Measurements from ENCODE around the gene AKT1. TPM values are rescaled to one million over a fixed set of nuclear protein-coding genes. Genes with fewer than 3 reads are reported as not detected.
A peak's percentile ranks its signal among the peaks of the same experiment; 100 is the strongest.

The AKT1 gene
- total RNA-seq, 1 donor from 2014 or later: 112 TPM

DNA sequence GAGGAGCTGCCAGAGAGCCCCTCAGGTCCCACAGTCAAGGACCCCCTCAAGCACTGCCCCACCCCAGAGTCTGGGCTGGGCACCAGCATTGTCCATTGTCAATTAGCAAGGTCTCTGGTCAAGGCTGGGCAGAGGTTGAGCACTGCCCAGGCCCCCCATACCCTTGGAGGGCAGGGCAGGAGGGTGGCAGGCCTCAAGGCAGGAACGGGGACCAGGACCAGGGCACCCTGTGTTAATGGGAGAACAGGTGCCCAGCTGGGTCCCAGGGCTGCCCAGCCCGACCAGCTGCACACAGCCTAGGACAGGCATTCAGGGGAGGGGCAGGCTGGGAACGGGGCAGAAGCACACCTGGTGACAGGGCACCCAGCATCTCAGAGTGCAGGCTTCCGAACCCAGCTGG lies 24.2 kb downstream of the AKT1 start:
- intact Hi-C loops (cut with DNase I): no loop called here
- no peak overlapping the region for H3K27ac ChIP-seq
- peaks cover 53 to 57% of the 10 kb centered on the region in 2 donors for H3K36me3 ChIP-seq
- no peak overlapping the region for H3K4me3 ChIP-seq
- no peaks in the 10 kb centered on the region for H3K27me3 ChIP-seq
- H3K9me3 ChIP-seq: no peaks in the 10 kb centered on the region
- H3K4me1 ChIP-seq: peaks cover 3 to 8% of the 10 kb centered on the region in 2 donors
- TF ChIP-seq, protein P1, sequence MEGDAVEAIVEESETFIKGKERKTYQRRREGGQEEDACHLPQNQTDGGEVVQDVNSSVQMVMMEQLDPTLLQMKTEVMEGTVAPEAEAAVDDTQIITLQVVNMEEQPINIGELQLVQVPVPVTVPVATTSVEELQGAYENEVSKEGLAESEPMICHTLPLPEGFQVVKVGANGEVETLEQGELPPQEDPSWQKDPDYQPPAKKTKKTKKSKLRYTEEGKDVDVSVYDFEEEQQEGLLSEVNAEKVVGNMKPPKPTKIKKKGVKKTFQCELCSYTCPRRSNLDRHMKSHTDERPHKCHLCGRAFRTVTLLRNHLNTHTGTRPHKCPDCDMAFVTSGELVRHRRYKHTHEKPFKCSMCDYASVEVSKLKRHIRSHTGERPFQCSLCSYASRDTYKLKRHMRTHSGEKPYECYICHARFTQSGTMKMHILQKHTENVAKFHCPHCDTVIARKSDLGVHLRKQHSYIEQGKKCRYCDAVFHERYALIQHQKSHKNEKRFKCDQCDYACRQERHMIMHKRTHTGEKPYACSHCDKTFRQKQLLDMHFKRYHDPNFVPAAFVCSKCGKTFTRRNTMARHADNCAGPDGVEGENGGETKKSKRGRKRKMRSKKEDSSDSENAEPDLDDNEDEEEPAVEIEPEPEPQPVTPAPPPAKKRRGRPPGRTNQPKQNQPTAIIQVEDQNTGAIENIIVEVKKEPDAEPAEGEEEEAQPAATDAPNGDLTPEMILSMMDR (IDR thresholded peaks at IDR 0.05): no peak
- DNase-seq (ENCODE audit: low spot score in 2 of 2): no peak

GRCh38 chr14:104770851-104771272 lies 24.7 kb downstream of the AKT1 start:
- Histone ChIP-seq H3K27ac (no peak overlapping the region), H3K27me3 (no peaks in the 10 kb centered on the region), H3K4me1 (peaks cover 3 to 8% of the 10 kb centered on the region in 2 donors), H3K36me3 (peaks cover 49 to 54% of the 10 kb centered on the region in 2 donors), H3K9me3 (no peaks in the 10 kb centered on the region), H3K4me3 (no peak overlapping the region)
- intact Hi-C loops (cut with DNase I): no loop called here
- TF ChIP-seq, protein P1 (IDR thresholded peaks at IDR 0.05): peak in 2 of 3 experiments; percentile 30 to 36
- no peak for DNase-seq (ENCODE audit: low spot score in 2 of 2)

DNA sequence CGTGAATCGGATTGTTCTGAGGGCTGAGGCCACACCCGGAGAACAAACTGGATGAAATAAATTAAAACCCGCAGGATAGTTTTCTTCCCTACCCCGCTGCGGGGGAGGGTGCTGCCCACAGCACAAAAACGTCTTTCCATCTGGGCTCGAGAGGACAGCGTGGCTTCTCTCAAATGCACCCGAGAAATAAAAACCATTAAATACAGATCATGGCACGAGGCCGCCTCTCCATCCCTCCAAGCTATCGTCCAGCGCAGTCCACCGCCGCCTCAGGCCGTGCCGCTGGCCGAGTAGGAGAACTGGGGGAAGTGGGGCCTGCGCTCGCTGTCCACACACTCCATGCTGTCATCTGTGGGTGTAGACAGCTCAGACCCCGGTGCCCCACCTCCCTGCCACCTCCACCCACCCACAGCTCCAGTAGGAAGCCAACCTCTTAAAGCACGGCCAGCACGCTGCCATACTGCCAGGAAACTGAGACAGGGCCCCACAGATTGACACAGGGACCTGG lies 25.4 kb downstream of the AKT1 start:
- Histone ChIP-seq H3K9me3 (no peaks in the 10 kb centered on the region), H3K27ac (no peak overlapping the region), H3K36me3 (peaks cover 43 to 50% of the 10 kb centered on the region in 2 donors), H3K4me1 (peaks cover 3 to 8% of the 10 kb centered on the region in 2 donors), H3K27me3 (no peaks in the 10 kb centered on the region), H3K4me3 (no peak overlapping the region)
- no peak for DNase-seq (ENCODE audit: low spot score in 2 of 2)
- TF ChIP-seq, protein P1 (IDR thresholded peaks at IDR 0.05): no peak
- intact Hi-C loops (cut with DNase I): no loop called here

DNA sequence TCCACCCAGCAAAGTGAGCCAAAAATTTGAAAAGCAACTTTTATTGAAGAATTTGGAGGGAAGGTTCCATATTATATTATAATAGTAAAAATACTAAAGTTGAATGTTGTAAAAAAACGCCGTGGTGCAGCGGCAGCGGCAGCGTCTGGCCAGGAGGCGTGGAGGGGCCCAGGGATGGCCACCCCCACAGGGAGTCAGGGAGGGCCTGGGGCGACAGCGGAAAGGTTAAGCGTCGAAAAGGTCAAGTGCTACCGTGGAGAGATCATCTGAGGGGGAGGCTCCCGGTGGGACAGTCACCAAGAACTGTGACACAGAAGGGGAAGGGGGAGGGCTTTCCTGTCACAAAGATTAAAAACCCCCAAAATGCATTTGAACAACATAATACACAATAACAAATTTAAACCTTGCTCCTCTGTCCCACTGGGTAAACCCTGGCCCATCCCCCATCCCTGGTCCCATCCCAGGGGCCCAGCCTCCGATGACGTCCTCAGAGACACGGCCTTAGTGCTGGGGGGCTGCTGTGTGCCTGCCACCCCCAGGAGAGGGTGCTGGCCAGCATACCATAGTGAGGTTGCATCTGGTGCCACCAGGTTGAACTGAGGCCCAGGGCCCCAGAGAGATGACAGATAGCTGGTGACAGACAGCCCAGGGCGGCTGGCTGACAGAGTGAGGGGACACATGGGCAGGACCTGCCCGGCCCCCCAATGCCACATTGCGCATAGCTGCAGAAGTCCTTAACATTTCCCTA lies 26.1 kb downstream of the AKT1 start:
- Histone ChIP-seq H3K36me3 (peaks cover 37 to 44% of the 10 kb centered on the region in 2 donors), H3K27ac (no peak overlapping the region), H3K9me3 (no peaks in the 10 kb centered on the region), H3K4me3 (no peak overlapping the region), H3K4me1 (peaks cover 3 to 8% of the 10 kb centered on the region in 2 donors), H3K27me3 (no peaks in the 10 kb centered on the region)
- TF ChIP-seq, protein P1 (IDR thresholded peaks at IDR 0.05): no peak
- intact Hi-C loops (cut with DNase I): loop anchor here (2.0 kb wide), 1 partner anchor 95 kb away; the partner anchor contains the start of gene CEP170B
- DNase-seq (ENCODE audit: low spot score in 2 of 2): no peak

- H3K36me3 ChIP-seq: peaks cover 32 to 36% of the 10 kb centered on the region in 2 donors
- intact Hi-C loops (cut with DNase I): loop anchor here (1.0 to 2.0 kb wide), 2 partner anchors 58 to 96 kb away; partner anchors contain the start of gene CEP170B
- no peaks in the 10 kb centered on the region for H3K9me3 ChIP-seq
- H3K27me3 ChIP-seq: no peaks in the 10 kb centered on the region
- H3K4me1 ChIP-seq: peaks cover 3 to 8% of the 10 kb centered on the region in 2 donors
- TF ChIP-seq, protein P1 (IDR thresholded peaks at IDR 0.05): peak; percentile 86 to 97 (median 94)
- peak overlapping the region in 1 of 2 donors; percentile 37 for H3K27ac ChIP-seq
- no peak overlapping the region for H3K4me3 ChIP-seq
- peak; percentile 48 to 94 for DNase-seq (ENCODE audit: low spot score in 2 of 2)
These were observed 26.9 kb downstream of the AKT1 start for GRCh38 chr14:104768437-104769323.
